AG04449 (cell line): ENCODE data around the gene FLT4.

Experiments used
- CTCF ChIA-PET: fragments of 350-600 bp; formaldehyde crosslinking; extraction: SDS; loops from one replicate; lab custom pipeline; 2021; ENCODE audit warnings: antibody characterized with exemption; lab: Yijun Ruan, JAX
- POLR2A ChIA-PET: fragments of 400-600, 350-600 bp; formaldehyde crosslinking; extraction: SDS; loops from one replicate; lab custom pipeline; 2020; ENCODE audit warnings: antibody characterized with exemption, inconsistent platforms; lab: Yijun Ruan, JAX
- DNase-seq: peaks from one replicate; pipeline ENCODE4 v3.0.0-alpha.2; 2010; ENCODE audit warnings: low read depth, low spot score
- H3K4me3 ChIP-seq: 2 replicates; pipeline ENCODE4 v1.5.1; 2011; ENCODE audit warnings: low read depth, mild to moderate bottlenecking, control low read depth, low read length
- CTCF ChIP-seq: IDR thresholded peaks from one replicate; pipeline ENCODE4 v1.5.1; 2011; ENCODE audit warnings: mild to moderate bottlenecking, moderate library complexity, low read length, control low read depth, inconsistent platforms; ENCODE audit not compliant: insufficient read depth; ENCODE audit errors: missing control alignments

Gene FLT4

GRCh38 chr5:180626661-180627385 lies 22.6 kb downstream of the FLT4 start:
- TF ChIP-seq CTCF, result no peak
- CTCF ChIA-PET, result interaction anchor here (1.1 kb wide), 1 partner anchor 21 kb away, joined by 3 read pairs; no protein-coding TSS in a partner anchor
- H3K4me3 ChIP-seq, result no peak overlapping the region
- DNase-seq, result no peak
- POLR2A ChIA-PET, result no interaction called here

- POLR2A ChIA-PET, result no interaction called here
- no peak for DNase-seq
- no peak for TF ChIP-seq CTCF
- CTCF ChIA-PET, result interaction anchor here (1.1 kb wide), 1 partner anchor 20 kb away, joined by 3 read pairs; no protein-coding TSS in a partner anchor
- no peak overlapping the region for H3K4me3 ChIP-seq
Observed at GRCh38 chr5:180625791-180626660, 23.4 kb downstream of the FLT4 start.

GRCh38 chr5:180625125-180625790 lies 24.1 kb downstream of the FLT4 start:
- CTCF ChIA-PET, result no interaction called here
- POLR2A ChIA-PET, result interaction anchor here (0.7 kb wide), 1 partner anchor 12 kb away, joined by 3 read pairs; no protein-coding TSS in a partner anchor

GRCh38 chr5:180624587-180624986 lies 24.8 kb downstream of the FLT4 start:
- no peak for DNase-seq
- no peak for TF ChIP-seq CTCF
- H3K4me3 ChIP-seq, result no peak overlapping the region
- CTCF ChIA-PET, result no interaction called here
- POLR2A ChIA-PET, result interaction anchor here (0.7 kb wide), 1 partner anchor 11 kb away, joined by 3 read pairs; no protein-coding TSS in a partner anchor

More at GRCh38 chr5:180625125-180625790, 24.1 kb downstream of the FLT4 start:
- no peak for DNase-seq
- no peak for TF ChIP-seq CTCF
- no peak overlapping the region for H3K4me3 ChIP-seq

GRCh38 chr5:180623844-180624243 lies 25.6 kb downstream of the FLT4 start:
- CTCF ChIA-PET, result no interaction called here
- POLR2A ChIA-PET, result no interaction called here
- H3K4me3 ChIP-seq, result no peak overlapping the region
- no peak for DNase-seq
- TF ChIP-seq CTCF, result no peak

- no peak overlapping the region for H3K4me3 ChIP-seq
- DNase-seq, result no peak
- CTCF ChIA-PET, result no interaction called here
- POLR2A ChIA-PET, result no interaction called here
- no peak for TF ChIP-seq CTCF
Observed at GRCh38 chr5:180623411-180623834, 26.0 kb downstream of the FLT4 start.
